Measurements from ENCODE around the gene YEATS4.

YEATS4 gene

GRCh38 chr12:69435644-69436043 is 76.1 kb downstream of the YEATS4 start:
- DNase-seq (ENCODE audit: low spot score): no peak

GRCh38 chr12:69437073-69437472 is 77.5 kb downstream of the YEATS4 start:
- no peak for DNase-seq (ENCODE audit: low spot score)

GRCh38 chr12:69438539-69438938 is 79.0 kb downstream of the YEATS4 start:
- no peak for DNase-seq (ENCODE audit: low spot score)

- DNase-seq (ENCODE audit: low spot score): no peak
Observed at GRCh38 chr12:69440016-69440415, 80.5 kb downstream of the YEATS4 start.
